GM19372 (cell line): ENCODE measurements around the gene PLA2G5.

ENCODE experiments used
- ATAC-seq: cut with Tn5 transposase; IDR thresholded peaks from one replicate; pipeline ENCODE4 v1.9.1; 2021; ENCODE audit warnings: mild to moderate bottlenecking, low read depth, moderate library complexity; ENCODE audit not compliant: unreplicated experiment

PLA2G5 gene

GRCh38 chr1:20063861-20064292 lies 6.1 kb upstream of the PLA2G5 start:
- ATAC-seq = no peak

GRCh38 chr1:20068722-20069121 lies 1.3 kb upstream of the PLA2G5 start:
- ATAC-seq = no peak

DNA sequence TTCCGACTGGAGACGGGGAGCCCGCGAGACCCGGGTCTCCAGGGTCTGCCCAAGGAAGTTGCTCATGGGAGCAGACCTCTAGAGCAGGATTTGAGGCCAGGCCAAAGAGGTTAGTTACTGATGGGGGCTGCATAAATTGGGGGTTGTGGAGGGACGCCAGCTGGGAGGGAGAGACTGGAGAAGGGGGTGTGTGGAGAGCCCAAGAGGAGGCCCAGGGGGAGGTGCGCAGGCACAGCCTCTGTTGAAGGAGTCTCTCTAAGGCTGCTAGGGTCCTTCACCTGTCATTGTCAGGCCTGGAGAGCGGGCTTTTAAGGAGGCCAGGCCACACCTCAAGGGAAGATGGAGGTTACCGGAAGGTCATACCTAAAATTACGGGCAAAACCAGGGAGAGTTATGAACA lies 363 bp downstream of the PLA2G5 start:
- ATAC-seq = no peak

DNA sequence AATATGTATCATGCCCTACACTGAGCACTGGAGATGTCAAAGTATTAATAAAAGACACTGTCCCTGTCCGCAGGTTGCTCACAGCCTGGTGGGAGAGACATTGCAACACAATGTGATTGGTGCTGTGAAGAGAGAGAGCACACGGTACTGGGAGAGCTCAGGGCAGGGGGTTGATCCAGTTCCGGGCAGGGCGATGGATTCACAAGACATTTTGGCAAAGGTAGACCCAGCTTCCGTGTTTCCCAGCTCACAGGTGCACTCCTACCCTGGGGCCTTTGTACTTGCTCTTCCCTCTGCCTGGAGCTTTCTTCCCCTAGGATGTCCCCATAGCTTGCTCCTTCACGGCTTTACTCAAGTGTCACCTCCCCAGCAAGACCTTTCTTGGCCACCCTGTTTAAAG lies 1.4 kb downstream of the PLA2G5 start:
- ATAC-seq = no peak

DNA sequence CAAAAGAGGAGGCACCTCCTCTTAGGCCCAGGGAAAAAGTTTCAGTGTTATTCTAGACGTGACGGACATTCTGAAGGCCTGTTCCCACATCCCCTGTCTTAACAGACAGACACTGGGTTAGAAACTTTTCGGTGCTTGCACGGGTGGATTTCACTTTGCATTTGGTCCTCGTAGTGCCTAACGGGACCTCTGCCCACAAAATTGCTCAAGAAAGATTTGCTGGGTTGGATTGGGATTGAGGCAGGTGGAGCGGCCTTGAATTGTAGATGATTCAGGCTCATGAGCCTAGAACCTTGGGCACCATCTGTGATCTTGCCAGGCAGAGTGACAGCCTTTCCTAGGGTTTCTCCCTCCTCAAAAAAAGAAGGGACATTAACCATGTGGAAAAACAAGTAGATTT lies 2.8 kb downstream of the PLA2G5 start:
- ATAC-seq = no peak

- ATAC-seq = no peak
Observed at GRCh38 chr1:20073256-20073655, 3.3 kb downstream of the PLA2G5 start.

- no peak for ATAC-seq
Observed at GRCh38 chr1:20074055-20074724, 4.2 kb downstream of the PLA2G5 start.

- no peak for ATAC-seq
Observed at GRCh38 chr1:20074725-20075171, 4.8 kb downstream of the PLA2G5 start.

DNA sequence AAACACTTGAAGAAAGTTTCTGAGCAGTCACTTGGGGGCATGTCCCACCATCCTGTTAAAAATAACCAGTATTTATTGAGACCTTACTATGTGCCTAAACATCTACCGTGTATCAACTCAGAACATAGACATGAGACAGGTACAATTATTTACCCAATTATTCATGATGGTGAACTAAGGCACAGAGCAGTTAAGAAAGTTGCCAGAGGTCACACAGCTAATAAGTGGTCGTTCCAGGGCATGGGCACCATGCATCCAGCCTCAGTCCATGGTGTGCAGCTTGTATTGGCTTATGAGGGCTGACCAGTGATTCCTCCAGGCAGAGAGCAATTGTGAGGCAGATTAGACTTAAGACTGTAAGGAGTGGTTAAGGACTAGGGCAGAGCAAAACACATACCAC lies 5.4 kb downstream of the PLA2G5 start:
- ATAC-seq = no peak

- no peak for ATAC-seq
Observed at GRCh38 chr1:20076223-20076622, 6.2 kb downstream of the PLA2G5 start.

DNA sequence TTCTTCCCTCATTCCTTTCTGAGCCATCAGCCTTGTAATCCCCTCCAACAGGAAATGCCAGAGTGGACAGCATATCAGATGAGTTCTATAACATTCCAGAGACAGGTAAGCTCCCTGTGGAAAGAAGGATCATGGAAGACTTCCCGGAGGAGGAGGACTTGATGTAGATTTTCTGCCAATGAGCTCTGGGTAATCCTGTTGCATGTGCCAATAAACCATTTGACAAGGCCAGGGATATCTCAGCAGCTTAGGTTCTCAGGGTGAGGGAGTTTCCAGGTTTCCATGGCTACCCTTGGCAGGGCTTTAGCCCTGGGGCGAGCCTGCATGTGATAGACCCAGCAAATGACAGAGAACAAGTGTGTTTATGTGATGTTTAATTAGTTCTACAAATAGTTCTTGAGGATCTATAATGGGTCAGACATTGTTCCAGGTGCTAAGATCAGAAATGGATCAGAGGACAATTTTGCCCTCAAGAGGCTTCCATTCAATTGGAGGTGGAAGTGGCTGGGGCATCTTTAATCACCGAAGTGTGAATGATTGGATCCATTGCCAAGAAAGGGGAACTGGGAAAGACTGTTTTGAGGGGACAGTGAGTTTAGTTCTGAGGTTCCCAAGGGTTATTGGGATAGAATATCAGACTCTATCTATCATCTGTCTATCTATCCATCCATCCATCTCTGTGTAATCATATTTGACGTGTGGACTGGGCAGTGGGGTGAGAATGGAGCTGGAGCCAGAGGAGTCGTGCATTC lies 6.9 kb downstream of the PLA2G5 start:
- ATAC-seq = no peak

GRCh38 chr1:20078171-20078651 lies 8.2 kb downstream of the PLA2G5 start:
- ATAC-seq = peak; percentile 64

DNA sequence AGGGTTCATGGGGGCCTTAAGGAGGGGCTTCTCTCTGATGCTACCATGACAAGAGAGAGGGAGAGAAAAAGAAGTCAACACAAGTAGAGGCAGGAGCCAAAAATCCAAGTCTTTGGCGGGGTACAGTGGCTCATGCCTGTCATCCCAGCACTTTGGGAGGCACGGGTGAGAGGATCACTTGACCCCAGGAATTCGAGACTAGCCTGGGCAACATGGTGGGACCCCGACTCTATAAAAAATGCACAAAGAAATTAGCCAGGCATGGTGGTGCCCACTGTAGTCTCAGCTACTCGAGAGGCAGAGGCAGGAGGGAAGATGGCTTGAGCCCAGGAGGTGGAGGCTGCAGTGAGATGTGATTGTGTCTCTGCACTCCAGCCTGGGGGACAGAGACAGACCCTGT lies 8.7 kb downstream of the PLA2G5 start:
- no peak for ATAC-seq

DNA sequence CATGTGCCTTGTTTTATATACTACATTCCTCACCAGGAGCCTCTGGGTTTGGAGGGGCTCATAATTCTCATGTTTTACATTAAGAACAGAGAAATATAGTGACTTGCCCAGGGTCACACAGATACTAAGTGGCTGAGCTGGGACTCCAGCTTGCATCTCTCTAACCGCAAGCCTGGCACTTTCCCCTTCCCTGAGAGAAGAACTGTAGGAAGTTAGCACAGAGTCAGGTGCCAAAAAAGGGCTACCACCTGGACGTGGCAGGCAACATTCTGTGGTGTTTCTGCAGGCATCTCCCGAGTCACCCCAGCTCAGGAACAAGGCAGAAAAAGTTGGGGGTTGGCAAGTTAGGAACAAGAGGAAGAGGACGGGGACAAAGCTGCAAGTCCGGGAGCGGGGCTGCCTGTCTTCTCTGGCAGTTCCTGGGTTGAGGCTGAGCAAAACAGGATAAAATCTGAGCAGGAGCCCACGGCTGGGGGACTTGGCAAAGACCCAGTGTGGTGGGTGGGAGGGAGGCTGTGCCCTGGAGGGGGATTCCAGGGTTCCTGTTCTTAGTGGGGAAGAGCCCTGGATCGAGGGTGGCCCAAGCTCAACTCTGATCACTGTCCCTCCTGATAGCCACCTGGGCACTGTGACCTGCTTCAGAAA lies 9.8 kb downstream of the PLA2G5 start:
- ATAC-seq = no peak

- no peak for ATAC-seq
Observed at GRCh38 chr1:20080441-20081352, 10.7 kb downstream of the PLA2G5 start.

DNA sequence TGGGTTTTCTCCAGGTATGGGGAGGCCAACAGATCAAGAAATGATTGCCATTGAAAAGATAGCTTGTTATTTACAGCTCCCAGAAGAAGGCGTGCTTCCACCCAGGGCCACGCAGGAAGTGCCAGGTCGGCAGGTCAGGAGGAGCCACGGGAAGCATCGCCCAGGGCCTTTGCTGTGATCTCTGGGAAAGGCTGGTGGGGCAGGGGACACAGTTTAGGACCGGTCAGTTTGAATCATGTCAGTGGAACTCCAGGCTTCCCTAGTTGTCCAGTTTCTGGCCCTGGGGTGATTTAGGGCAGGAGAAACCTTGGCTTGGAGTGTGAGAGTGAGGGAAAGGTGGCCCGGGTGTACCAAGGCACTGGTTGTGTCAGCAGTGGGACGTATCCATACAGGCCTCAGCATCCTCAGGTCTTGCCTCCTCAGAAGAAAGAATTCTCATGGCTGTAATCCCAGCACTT lies 11.4 kb downstream of the PLA2G5 start:
- no peak for ATAC-seq

GRCh38 chr1:20082772-20083171 lies 12.8 kb downstream of the PLA2G5 start:
- ATAC-seq = no peak

DNA sequence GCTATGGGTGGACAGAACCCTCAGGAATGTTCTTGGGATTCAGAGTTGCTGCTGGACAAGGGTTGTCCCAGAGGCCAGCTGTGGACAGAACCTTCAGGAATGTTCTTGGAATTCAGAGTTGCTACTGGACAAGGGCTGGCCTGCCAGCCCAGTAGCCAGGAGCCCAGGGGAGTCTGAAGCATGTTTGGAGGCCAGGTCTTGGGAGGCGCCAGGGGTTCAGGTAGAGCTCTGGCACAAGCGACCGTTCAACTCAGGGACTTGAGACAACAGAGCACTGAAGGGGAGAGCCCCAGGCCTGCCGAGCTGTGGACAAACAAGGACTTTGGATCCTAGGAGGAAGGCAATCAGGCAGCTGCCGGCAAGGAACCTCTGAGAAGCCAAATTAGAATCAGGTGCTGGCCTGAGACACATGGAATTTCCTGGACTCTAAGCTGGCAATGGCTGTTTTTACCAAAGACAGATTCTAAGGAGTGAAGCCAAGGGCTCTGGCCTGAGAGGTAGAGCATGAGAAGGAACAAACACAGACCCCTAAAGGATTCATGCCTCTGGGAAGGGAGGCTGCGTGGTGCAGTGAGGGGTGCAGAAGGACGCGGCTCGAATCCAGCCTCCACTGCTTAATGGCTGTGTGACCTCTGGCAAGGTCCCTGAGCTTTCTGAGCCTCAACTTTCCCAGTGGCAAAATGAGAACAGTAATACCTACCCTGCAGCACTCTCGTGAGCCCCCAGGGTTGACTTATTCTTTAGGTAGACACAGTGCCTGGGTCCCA lies 13.4 kb downstream of the PLA2G5 start:
- ATAC-seq = no peak

GRCh38 chr1:20086800-20087199 lies 16.8 kb downstream of the PLA2G5 start:
- no peak for ATAC-seq

DNA sequence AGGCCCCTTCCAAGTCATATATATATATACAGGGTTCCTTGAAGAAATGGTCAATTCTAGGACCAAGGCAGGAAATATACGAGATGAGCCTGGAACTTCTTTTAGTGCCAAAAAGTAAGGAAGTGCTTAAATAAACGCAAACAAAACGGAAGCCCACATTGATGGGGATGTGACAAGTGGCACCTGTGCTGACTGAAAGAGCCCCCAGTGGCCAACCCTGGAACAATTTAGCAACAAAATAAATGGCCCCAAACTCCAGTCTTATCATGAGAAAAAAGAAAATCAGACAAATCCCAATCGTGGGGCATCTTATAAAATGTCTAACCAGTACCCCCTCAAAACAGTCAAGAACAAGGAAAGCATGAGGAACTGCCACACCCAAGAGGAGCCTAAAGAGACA lies 17.7 kb downstream of the PLA2G5 start:
- no peak for ATAC-seq
